Kidney glomerular epithelial cell (primary cell): ENCODE measurements around the gene ZNF19.

Experiments
- DNase-seq: peaks from one replicate; lab custom pipeline; 2025; lab: John Stamatoyannopoulos, UW

Gene ZNF19

DNA sequence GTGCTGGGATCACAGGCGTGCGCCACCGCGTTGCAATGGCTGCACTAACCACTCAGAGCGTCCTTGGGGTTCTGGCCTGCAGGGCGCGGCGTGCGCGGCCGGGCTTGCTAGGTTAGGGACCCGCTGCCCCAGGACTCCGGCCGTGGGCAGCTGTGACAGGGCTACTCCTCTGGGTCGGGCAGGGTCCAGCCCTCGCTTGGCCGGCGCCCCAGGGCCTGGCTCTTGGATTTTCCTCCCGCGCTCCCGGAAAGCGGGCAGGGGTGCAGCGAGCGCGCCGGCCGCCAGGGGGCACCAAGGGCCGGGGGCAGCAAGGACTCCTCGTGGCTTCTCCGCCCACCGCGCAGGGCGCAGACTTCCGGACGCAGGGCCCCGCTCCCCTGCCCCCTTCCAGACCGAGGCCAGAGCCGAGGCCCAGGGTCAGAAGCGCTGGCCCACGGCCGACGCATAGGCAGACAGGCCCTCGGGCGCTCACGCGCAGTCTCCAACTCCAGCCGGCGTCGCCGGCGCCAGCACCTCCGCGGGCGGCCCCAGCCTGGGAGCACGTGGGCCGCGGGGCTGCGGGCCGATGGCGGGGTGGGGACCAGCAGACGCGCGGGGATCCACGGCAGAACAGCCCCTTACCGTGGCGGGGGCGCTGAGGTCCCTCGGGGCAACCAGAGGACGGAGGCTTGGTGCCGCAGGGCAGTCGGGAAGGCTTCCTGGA is 47.6 kb downstream of the ZNF19 start:
- DNase-seq: no peak

DNA sequence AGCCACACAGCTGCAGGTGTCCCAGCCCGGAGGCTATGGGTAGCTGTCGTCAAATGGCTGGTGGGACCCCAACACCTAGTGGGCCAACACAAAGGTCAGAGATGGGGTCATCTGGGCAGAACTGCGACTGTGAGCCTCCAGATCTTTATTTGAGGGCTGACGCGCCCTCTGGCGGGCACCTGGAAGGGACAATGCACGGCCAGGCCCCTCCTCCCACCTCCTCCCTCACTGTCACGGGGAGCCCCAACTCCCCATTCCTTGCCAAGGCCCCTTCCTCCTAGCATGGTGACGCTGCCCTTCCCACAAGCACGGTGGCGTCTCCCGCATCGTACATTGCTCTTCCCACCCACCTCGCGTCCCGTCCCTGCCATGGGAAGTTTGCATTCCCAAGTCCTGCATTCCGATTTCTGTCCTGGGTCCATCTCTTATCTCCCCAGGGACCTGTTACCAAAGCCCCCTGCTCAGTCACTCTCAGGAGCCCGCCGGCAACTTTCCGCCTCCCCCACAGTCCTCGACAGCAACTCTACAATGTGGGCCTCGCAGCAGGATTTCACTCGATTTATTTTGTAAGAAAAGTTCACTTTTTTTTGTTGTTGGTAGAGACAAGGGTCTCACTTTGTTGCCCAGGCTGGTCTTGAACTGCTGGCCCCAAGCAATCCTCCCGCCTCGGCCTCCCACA is 48.3 kb downstream of the ZNF19 start:
- DNase-seq: no peak

DNA sequence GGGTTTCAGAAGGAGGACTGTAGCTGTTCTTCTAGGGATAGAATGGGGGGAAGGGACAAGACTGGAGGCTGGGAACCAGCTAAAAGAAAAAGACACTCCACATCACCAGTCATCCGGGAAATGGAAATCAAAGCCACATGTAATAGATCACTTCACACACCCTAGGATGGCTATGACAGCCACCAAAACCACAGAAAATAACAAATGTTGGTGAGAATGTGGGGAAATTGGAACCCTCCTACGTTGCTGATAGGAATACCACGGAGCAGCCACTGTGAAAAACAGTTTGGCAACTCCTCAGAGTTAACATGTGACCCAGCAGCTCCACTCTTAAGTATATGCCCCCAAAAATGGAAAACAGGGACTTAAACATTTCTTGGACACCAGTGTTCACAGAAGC is 49.6 kb downstream of the ZNF19 start:
- no peak for DNase-seq

DNA sequence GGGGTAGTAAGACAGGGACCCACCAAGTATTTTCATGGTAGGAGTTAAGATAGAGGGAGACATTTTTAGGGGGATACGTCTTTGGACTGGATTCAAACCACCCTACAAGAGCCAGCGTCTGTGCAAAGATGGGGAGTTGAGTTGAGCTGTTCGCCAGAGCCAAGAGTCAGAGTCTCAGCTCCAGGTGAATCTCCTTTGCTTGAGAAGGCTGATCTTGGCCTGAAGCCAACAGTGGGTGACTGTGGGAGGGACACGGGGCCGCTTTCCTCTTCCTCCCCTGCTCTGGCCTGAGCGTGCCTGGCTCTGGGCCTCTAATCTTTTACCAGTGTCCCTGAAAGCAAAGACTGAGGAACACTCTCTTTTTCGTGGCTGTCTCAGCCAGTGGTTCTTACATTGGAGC is 52.7 kb downstream of the ZNF19 start:
- DNase-seq: no peak

DNA sequence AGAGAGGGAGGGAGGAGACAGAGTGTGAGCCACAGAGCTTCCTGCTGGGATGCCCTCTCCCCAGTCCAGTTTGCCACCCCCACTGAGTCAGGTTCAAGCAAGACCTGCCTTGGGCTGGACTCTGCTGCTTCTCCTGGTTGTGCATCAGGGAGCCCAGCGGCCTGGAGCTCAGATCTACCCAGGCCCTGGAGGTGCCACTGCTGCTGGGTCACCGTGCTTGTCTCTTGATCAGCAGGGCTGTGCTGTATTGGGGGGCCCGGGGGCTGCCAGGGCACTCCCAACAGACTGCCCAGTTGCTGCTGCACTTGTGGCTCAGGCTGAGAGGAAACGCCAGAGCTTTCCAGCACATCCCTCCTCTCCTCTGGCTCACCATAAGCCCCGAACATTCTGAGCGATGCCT is 56.2 kb downstream of the ZNF19 start:
- no peak for DNase-seq

DNA sequence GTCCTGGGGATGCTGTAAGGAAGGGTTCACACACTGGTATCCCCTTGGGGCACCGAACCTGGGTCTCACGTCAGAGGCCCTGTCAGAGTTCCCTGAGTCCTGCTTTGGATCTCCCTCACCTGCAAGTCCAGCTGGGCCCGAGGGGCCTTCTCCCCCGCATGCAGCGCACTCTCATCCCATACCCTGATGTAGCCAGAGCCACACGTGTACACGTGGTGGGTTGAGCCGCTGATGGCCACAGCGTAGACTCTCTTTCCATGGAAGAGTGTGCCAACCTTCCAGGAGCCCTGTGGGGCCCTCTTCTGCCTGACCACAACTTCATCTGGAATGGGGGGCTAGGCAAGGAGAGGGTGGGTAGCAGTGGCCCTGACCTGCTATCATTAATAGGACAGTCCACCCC is 57.1 kb downstream of the ZNF19 start:
- DNase-seq: no peak

DNA sequence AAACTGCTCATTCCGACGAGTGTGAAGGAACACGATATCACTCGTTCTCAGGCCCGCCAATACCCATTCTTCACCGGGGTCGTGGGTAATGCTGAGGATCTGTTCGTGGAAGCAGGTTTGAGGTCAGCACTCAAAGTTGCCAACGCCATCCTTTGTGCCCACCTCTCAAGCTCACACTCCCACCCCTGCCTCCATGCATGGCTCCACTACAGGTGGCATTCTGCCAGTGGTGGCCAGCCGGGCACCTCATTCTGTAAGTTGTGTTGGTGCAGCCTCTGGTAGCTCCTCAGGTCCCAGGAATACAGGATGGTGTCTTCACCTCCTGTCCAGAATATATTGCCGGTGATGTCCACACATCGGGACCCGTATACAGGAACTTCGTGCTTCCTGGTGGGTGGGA is 57.9 kb downstream of the ZNF19 start:
- no peak for DNase-seq

DNA sequence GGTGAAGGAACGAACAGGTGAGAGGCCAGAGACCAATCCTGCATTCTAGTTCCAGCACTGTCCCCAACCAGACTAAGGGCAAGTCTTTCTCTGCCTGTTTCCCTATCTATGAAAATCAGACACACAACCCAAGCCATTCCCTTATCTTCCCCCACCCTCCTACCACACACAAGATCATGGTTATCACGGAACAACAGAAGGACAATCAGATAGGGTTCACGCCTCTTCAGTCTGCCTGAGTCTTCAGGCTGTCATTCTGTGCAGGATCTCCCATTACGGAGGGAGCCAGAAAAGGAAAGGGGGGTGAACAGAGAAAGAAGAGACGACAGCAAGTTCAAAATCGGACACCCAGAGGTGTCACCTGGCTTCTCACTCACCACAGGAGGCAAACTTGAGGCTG is 58.4 kb downstream of the ZNF19 start:
- DNase-seq: no peak

DNA sequence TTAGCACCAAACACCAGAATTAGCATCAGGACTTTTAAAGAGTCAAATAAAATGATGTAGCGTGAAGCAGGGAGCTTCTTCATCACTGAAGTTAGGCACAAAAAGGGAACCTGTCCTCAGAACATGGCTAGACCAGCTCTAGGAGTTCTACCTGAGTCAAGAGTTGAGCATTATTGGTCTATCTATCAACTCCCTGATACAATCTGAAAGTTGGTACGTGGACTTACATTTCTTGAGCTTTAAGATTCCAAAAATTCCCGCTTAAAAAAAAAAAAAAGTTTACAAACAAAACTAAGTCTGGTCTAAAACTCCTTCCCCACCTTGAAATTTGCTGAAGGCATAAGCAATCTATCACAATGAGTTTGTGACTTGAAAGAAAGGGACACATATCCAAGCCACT is 59.5 kb downstream of the ZNF19 start:
- DNase-seq: no peak

DNA sequence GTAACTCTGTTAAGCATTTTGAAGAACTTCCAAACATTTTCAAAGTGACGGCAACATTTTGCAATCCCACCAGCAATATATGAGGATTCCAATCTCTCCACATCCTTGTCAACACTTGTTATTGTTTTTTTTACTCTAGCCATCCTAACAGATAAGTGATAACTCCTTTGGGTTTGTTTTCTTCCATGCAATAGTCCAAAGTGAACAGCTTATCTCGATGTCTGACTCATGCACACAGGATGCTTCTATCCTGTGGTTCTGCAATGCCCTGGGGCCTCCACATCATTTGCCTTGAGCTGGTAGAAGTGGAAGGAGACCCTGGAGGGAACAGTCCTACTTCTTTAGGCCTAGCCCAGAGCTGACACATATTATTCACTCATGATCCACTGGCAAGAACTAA is 60.2 kb downstream of the ZNF19 start:
- DNase-seq: no peak

DNA sequence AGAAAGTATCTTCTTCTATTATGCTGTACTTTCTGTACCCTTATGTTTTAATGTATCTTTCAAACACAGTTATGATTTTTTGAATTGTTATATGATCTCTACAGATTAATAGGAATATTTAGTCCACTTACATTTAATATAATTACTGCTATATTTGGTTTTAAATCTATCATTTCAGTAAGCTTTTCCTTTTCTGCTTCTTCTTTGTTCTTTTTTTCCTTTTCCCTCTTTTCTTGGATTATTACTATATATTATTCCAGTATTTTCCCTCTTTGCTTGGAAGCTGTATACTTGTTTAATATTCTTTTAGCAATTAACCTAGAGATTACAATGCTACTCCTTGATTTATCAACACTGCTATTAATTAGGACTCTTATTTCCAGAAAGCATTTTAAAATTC is 60.7 kb downstream of the ZNF19 start:
- no peak for DNase-seq

DNA sequence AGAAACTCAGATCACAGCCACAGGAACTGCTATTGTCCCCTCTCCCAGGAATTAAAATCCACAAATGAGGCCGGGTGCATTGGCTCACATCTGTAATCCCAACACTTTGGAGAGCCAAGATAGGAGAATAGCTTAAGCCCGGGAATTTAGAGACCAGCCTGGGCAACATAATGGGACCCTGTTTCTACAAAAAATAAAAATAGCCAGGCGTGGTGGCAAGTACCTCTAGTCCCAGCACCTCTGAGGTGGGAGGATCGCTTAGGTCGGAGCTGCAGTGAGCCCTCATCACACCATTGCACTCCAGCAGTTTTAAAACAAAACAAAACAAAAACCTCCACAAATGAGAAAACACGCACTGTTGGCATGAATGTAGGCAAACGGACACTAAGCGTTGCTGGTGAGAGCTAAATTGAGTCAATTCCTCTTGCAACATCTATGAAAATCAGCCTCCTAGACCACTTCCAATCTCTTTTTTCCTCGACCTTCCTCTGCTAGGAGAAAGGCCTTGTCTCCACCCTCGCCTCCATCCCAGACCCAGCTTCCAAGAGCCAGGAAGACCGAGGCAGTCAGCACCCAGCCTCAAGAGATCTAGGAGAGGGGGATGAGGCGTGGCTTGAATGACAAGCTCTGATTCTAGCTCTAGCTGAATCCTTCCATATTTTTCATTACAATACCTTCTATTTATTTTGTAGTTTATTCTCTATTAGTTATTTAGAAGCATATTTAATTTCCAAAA is 62.1 kb downstream of the ZNF19 start:
- no peak for DNase-seq

DNA sequence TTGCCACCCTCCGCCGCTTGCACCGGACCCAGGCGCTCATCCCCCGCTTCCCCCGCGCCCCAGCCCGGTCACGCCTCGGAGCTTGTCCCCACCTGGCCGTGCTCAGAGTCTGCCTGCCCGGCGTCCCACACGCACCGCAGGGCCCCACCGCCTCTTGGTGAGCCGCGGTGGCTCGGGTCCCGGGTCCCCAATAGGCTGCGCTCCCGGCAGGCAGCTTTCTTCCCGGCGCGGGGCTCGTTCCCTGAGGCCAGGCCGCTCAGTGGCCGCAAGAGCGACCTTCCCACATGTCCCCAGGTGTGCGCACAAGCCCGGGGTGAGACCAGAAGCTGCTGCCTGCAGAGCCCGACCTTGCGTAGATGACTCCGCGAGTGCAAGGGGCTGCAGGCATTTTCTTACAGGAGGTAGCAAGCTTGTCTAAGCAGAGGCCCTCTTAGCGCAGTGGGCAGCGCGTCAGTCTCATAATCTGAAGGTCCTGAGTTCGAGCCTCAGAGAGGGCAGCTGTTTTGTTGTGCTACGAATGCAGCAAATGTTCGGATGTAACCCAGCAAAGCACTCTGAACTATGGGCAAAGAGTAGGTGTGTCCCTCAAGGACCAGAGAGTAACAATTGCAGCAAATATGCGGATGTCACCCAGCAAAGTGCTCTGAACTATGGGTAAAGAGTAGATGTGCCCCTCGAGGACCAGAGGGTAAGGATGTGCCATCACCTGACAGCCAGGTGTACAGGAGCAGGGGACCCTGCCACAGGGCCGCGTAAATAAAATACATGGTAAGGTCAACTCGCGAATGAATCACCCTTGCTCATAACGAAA is 62.9 kb downstream of the ZNF19 start:
- DNase-seq: peak; percentile 80

DNA sequence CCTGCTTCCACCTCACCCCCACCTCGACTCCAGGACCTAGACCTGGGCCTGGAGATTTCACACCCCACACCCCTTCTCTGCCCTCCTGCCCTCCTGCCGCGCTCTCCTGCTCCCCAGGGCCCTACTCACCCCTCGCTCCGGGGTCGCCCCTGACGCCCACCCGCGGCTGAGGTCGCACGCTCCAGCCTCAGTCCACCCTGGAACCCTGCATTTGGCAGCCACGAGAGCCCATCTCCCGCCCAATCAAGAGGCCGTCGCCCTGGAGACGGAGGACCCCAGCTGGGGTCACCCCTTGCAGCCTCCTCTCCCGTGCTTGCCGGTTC is 63.4 kb downstream of the ZNF19 start:
- DNase-seq: no peak

DNA sequence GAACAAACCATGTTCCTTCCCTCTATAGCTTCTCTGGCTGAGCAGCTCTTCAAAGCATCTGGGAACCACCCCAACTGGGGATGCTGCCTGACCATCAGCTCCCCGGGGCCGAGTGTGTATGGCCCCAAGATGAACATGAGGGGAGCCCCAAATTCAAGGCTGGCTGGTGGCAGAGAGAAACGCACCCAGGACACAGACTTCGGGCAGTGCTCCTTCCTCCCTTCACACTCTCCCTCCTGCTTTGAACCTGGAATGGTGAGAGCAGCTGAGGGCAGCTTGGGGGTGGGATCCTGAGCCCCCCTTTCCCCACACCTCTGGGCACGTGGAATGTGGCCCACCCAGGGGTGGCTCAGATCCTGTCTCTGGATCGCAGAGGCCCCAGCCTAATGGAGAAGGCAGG is 64.5 kb downstream of the ZNF19 start:
- DNase-seq: no peak

DNA sequence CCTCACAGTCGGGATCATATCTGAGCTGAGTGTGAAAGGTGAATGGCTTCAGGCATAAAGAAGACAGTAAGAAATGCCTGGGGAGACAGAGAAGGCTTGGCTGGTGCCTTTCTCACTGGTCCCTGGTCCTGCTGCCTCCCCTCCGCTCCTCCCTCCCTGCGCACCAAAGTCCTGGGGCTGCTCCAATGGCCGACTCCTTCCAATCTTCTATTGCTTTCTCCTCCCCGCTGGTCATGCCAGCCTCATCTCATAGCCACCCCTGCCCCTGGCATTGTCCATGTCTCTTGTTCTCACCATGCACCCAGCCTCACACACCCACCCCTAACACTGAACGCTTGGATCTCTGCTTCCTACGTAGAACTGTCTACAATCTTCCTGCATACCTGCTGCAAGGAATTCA is 65.3 kb downstream of the ZNF19 start:
- no peak for DNase-seq
